Esophagus muscularis mucosa (tissue), 4 donors: ENCODE measurements around the gene PHF2. TPM values are rescaled to one million over a fixed set of nuclear protein-coding genes. Genes with fewer than 3 reads are reported as not detected.

Experiments used
- DNase-seq: peaks from one replicate; pipeline ENCODE4 v3.0.0-alpha.2; 2017; ENCODE audit errors: extremely low spot score
- H3K27ac ChIP-seq, 4 donors: fragments of 200-600 bp; sonication (generic); replicated peaks in 1 of 4; 1 replicate in 3 of 4; 2 replicates in 1 of 4; pipeline ENCODE4 v1.5.1; 2016 to 2019; ENCODE audit warnings: mild to moderate bottlenecking in 1 of 4
- H3K27me3 ChIP-seq, 4 donors: fragments of 200-600 bp; sonication (generic); one replicate each; pipeline versions ENCODE4 v1.5.1 to v1.6.0; 2016 to 2019
- H3K36me3 ChIP-seq, 4 donors: fragments of 200-600 bp; sonication (generic); one replicate each; pipeline ENCODE4 v1.5.1; 2016 to 2019
- H3K4me1 ChIP-seq, 4 donors: fragments of 200-600 bp; sonication (generic); one replicate each; pipeline ENCODE4 v1.5.1; 2016 to 2019
- H3K4me3 ChIP-seq, 4 donors: fragments of 200-600 bp; sonication (generic); 1 replicate in 2 of 4; 2 replicates in 2 of 4; pipeline ENCODE4 v1.5.1; 2016 to 2019; ENCODE audit warnings: mild to moderate bottlenecking in 4 of 4, moderate library complexity in 1 of 4
- H3K9me3 ChIP-seq, 4 donors: fragments of 200-600 bp; sonication (generic); 1 replicate in 3 of 4; 2 replicates in 1 of 4; pipeline ENCODE4 v1.5.1; 2016 to 2019
- EP300 ChIP-seq: sonication (generic); formaldehyde crosslinking; IDR thresholded peaks from one replicate; pipeline ENCODE4 v1.6.1; 2017; ENCODE audit warnings: antibody characterized with exemption
- POLR2A ChIP-seq: fragments of 450-650 bp; IDR thresholded peaks from one replicate; pipeline ENCODE4 v1.6.1; 2017; ENCODE audit warnings: antibody characterized with exemption, moderate library complexity, mild to moderate bottlenecking, low read depth
- POLR2AphosphoS5 ChIP-seq, 2 donors: sonication (generic); formaldehyde crosslinking; IDR thresholded peaks; one replicate each; pipeline ENCODE4 v1.6.1; 2017; ENCODE audit warnings: antibody characterized with exemption in 2 of 2
- WGBS: methylation state at CpG from one replicate; pipeline ENCODE4 v1.1.5; 2018; 5-methylcytosine and 5-hydroxymethylcytosine counted together
- intact Hi-C: fragments of 100-400 bp; cut with DNase I; formaldehyde crosslinking; loops from one replicate; pipeline ENCODE4 v1.15.1; 2023
- total RNA-seq, 4 donors: library from RNA; depleted of rRNA; stranded (reverse); fragments of >200 nt; gene quantifications; one replicate each; pipeline versions ENCODE4 v1.1.0 to v1.2.1, GENCODE V29; 2016
- TF ChIP-seq, protein P1 (sequence below), 3 experiments: fragments of 200-600 bp in 2 of 3; fragments of 450-650 bp in 1 of 3; sonication (generic) in 2 of 3; IDR thresholded peaks; one replicate each; pipeline ENCODE4 v1.5.1; 2017 to 2019; ENCODE audit warnings: antibody characterized with exemption in 3 of 3, mild to moderate bottlenecking in 2 of 3, moderate library complexity in 1 of 3

Gene PHF2
- total RNA-seq, 4 donors from 2014 or later: 35.7 to 53.5 (median 43.2) TPM

DNA sequence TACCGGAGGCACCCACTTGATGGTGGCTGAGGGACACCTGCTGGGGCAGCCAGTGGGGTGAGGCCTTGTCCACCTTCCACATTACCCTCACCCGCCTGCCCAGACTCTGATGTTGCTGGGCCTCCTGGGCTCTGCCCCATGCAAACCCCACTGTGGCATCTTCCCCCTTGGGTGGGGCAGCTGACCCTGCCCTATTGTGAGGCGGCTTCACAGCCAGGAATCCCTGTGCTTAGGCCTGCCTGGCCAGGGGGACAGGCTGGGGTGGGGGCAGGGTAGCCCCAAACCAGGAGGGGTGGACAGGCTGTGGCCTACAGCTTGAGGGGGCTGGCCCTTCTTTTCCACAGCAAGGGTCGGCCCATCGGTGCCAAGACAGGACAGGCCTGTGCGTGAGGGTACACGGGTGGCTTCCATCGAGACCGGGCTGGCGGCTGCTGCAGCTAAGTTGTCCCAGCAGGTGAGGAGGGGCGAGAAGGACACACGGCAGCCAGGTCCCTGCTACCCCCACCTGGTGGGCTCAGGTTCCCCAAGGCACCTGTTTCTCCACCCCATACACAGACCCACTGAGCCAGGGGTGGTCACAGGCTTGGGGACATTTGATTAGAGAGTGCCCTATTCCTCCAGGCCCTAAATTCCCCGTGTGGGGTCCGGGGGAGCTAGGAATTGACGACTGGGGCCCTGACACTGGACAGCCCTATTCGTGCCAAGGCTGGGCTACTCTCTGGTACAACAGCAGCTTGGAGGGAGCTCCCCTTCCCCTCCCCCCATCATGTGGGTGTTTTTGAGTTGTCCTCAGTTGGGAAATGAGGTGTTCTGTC, 99.2 kb downstream of the PHF2 start:
- 92% methylated on average over 7 of the region's 16 CpGs for WGBS
- no peak overlapping the region for H3K27ac ChIP-seq
- H3K4me3 ChIP-seq: no peak overlapping the region
- peaks cover 46 to 69% (median 58%) of the 10 kb centered on the region in 4 donors for H3K36me3 ChIP-seq
- TF ChIP-seq POLR2AphosphoS5 (IDR thresholded peaks at IDR 0.05) (no peak), POLR2A (no peak), EP300 (no peak)
- TF ChIP-seq, protein P1, sequence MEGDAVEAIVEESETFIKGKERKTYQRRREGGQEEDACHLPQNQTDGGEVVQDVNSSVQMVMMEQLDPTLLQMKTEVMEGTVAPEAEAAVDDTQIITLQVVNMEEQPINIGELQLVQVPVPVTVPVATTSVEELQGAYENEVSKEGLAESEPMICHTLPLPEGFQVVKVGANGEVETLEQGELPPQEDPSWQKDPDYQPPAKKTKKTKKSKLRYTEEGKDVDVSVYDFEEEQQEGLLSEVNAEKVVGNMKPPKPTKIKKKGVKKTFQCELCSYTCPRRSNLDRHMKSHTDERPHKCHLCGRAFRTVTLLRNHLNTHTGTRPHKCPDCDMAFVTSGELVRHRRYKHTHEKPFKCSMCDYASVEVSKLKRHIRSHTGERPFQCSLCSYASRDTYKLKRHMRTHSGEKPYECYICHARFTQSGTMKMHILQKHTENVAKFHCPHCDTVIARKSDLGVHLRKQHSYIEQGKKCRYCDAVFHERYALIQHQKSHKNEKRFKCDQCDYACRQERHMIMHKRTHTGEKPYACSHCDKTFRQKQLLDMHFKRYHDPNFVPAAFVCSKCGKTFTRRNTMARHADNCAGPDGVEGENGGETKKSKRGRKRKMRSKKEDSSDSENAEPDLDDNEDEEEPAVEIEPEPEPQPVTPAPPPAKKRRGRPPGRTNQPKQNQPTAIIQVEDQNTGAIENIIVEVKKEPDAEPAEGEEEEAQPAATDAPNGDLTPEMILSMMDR (IDR thresholded peaks at IDR 0.05): no peak
- H3K4me1 ChIP-seq: no peaks in the 10 kb centered on the region
- DNase-seq: no peak
- intact Hi-C loops: no loop called here
- no peaks in the 10 kb centered on the region for H3K27me3 ChIP-seq
- H3K9me3 ChIP-seq: no peaks in the 10 kb centered on the region

DNA sequence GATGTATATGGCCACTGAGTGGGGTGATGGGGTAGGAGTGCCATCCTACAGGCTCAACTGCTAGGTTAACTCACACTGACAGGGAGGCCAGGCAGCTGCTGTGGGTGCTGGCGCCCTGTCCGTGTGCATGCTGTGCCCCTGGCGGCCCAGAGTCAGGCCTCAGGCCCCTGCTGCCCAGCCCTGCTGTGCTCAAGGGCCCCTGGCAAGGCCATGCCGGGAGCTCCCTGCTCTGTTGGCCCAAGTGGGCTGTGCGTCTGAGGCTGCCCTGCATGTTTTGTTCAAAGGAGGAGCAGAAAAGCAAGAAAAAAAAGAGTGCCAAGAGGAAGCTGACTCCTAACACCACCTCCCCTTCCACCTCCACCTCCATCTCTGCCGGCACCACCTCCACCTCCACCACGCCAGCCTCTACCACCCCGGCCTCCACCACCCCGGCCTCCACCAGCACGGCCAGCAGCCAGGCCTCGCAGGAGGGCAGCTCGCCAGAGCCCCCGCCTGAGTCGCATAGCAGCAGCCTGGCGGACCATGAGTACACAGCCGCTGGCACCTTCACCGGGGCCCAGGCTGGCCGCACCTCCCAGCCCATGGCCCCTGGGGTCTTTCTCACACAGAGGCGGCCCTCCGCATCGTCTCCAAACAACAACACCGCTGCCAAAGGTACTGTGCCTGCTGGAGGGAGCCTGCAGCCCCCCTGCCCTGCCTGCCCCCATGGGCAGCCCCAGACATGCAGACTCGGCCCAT, 100.1 kb downstream of the PHF2 start:
- intact Hi-C loops: no loop called here
- no peaks in the 10 kb centered on the region for H3K9me3 ChIP-seq
- no peaks in the 10 kb centered on the region for H3K4me1 ChIP-seq
- H3K4me3 ChIP-seq: no peak overlapping the region
- H3K27me3 ChIP-seq: peaks cover 0 to under 1% (median 0%) of the 10 kb centered on the region in 4 donors
- 95% methylated on average over 17 of the region's 23 CpGs for WGBS
- no peak for DNase-seq
- TF ChIP-seq EP300: no peak
- TF ChIP-seq POLR2AphosphoS5 (IDR thresholded peaks at IDR 0.05): no peak
- TF ChIP-seq, protein P1 (IDR thresholded peaks at IDR 0.05): no peak
- TF ChIP-seq POLR2A: no peak
- peaks cover 46 to 69% (median 58%) of the 10 kb centered on the region in 4 donors for H3K36me3 ChIP-seq
- no peak overlapping the region for H3K27ac ChIP-seq

DNA sequence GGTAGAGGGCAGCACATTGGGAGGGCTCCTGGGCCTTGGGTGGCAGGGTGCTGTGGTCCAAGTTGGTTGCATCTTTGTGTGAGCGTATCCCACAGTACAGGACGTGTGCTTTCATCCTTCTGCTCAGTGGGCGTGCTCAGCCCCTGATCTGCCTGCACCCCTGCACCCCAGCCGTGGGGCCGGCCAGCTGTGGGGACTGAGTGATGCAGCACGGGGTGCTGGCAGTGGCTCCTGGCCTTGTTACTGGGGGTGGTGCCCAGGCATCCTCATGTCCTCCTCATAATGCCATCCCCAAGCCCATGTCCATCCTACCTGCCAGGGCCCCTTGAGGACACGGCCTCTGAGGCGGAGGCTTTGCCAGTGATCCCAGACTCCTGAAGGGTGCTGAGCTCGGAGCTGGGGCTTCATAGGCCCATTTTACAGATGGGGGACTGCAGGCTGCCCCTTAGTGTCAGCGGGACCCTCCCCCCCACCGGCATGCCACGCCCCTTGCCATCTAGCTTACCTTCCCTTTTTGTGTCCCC, 100.7 kb downstream of the PHF2 start:
- TF ChIP-seq POLR2AphosphoS5 (IDR thresholded peaks at IDR 0.05) (no peak), POLR2A (no peak), EP300 (no peak)
- TF ChIP-seq, protein P1 (IDR thresholded peaks at IDR 0.05): no peak
- Histone ChIP-seq H3K27ac (no peak overlapping the region), H3K4me1 (peaks cover 0 to 4% (median 2%) of the 10 kb centered on the region in 4 donors), H3K36me3 (peaks cover 46 to 69% (median 58%) of the 10 kb centered on the region in 4 donors), H3K27me3 (peaks cover 0 to 6% (median 0%) of the 10 kb centered on the region in 4 donors), H3K9me3 (no peaks in the 10 kb centered on the region), H3K4me3 (no peak overlapping the region)
- WGBS: 91% methylated on average over 11 of the region's 12 CpGs
- intact Hi-C loops: no loop called here
- DNase-seq: no peak

DNA sequence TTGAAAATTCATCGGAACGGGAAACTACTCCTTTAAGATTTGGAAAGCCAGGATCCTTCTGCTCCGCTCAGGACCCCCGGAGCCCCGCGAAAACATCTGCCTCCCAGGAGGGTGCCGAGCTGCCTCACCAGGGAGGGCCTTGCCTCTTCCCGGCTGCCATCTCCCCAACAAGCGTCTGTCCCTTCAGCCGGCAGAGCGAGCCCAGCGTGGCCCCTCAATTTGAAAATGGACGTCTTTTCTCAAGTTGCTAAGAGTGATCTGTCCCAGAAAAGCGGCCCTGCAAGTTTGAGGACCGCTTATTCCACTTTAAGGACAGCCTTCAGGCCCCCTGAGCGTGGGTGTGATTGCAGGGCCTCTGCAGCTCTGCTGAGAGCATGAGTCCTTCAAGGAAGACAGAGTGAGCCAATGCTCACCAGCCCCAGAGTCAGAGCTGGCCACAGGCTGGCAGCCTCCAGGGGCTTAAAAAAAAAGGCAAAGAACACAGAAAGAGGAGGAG, 101.3 kb downstream of the PHF2 start:
- Histone ChIP-seq H3K27ac (no peak overlapping the region), H3K36me3 (peaks cover 46 to 69% (median 58%) of the 10 kb centered on the region in 4 donors), H3K27me3 (peaks cover 0 to 6% (median 0%) of the 10 kb centered on the region in 4 donors), H3K4me3 (no peak overlapping the region), H3K4me1 (peaks cover 0 to 8% (median 5%) of the 10 kb centered on the region in 4 donors), H3K9me3 (no peaks in the 10 kb centered on the region)
- WGBS: 100% methylated on average over 9 of the region's 16 CpGs
- intact Hi-C loops: no loop called here
- TF ChIP-seq, protein P1 (IDR thresholded peaks at IDR 0.05): no peak
- no peak for TF ChIP-seq POLR2AphosphoS5 (IDR thresholded peaks at IDR 0.05)
- no peak for TF ChIP-seq EP300
- TF ChIP-seq POLR2A: no peak
- peak; percentile 79 for DNase-seq
